GM21423 (cell line): Measurements from ENCODE around the gene RANGRF.

Experiments
- ATAC-seq: cut with Tn5 transposase; IDR thresholded peaks from one replicate; pipeline ENCODE4 v1.9.1; 2021; ENCODE audit warnings: mild to moderate bottlenecking, moderate library complexity; ENCODE audit not compliant: unreplicated experiment

Gene RANGRF

GRCh38 chr17:8312726-8313600, 24.5 kb downstream of the RANGRF start:
- ATAC-seq = no peak

GRCh38 chr17:8314797-8315763, 26.6 kb downstream of the RANGRF start:
- no peak for ATAC-seq

DNA sequence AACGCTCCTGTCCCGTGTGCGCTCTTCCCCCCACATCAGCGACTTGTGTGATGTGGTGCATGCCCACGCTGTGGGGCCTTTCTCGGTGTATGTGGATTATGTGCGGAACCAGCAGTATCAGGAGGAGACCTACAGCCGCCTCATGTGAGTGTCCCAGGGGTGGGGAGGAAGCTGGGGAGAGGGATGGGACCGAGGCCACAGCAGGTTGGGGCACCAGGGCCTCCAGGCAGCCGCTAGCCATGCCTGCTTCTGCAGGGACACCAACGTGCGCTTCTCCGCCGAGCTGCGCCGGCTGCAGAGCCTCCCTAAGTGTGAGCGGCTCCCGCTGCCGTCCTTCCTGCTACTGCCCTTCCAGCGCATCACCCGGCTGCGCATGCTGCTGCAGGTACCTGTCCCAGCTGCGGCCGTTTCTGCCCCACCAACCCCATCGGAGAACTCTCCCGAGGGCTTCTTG, 27.3 kb downstream of the RANGRF start:
- ATAC-seq = no peak

DNA sequence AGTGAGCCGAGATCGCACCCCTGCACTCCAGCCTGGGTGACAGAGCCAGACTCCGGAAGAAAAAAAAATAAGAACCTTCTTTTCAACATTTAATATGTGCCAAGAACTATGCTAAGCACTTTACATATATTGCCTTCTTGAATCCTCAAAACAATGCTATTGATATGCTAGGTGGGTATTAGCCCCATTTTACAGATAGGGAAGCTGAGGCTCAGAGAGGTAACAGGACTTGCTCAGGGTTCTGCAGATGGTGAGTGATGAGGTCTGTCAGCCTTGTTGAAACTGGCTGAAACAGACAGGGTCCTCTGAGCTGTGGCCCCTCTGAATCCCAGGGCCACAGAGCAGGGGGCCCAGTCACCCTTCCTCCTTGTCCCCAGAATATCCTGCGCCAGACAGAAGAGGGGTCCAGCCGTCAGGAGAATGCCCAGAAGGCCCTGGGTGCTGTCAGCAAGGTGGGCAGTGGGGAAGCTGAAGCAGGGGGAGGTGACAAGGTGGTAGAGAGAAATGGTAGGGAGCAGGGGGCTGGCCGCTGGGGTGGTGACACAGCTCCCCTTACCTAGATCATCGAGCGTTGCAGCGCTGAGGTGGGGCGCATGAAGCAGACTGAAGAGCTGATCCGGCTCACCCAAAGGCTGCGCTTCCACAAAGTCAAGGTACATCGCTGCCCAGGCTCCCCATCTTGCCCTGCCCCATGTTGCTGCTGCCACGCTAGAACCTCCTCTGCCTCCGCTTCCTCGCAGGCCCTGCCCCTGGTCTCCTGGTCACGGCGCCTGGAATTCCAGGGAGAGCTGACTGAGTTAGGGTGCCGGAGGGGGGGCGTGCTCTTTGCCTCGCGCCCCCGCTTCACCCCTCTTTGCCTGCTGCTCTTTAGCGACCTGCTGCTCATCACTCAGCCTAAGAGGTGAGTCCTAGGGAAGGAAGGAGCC, 29.8 kb downstream of the RANGRF start:
- no peak for ATAC-seq

DNA sequence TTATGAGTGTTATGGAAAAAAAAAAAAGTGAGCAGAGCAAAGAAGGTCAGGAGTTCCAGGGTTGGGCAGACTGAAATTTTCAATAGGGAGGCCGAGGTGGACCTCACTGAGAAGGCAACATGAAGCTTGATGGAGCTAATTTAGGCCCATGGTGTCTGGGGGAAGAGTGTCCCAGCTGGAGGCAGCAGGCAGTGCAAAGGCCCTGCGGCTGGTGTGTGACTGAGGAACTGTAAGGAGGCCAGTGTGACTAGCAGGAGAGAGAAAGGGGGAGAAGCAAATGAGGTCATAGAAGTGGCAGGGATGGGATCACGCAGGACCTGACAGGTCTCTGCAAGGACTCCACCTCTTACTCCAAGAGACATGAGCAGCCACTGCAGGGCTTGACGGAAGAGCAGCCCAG, 31.8 kb downstream of the RANGRF start:
- ATAC-seq = no peak

- ATAC-seq = no peak
Measured at GRCh38 chr17:8320990-8321389, 32.5 kb downstream of the RANGRF start.

DNA sequence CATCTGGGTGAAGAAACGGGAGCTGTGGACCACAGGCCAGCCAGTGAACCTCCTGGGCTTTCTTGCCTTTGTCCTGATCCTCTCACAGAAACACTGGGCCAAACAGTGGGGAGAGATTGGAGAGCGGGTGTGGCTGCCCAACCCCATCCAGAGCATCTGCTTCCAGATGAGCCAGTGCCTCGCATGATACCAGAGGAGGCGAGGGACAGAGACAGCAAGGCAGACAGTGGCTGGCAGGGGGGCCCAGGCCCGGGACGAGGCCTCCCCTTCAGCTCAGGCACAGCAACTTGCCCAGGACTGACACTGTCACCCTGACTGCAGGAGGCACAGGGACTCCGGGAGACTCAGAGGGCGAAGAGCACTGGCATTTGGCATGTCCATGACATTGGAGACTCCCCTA, 33.6 kb downstream of the RANGRF start:
- no peak for ATAC-seq

DNA sequence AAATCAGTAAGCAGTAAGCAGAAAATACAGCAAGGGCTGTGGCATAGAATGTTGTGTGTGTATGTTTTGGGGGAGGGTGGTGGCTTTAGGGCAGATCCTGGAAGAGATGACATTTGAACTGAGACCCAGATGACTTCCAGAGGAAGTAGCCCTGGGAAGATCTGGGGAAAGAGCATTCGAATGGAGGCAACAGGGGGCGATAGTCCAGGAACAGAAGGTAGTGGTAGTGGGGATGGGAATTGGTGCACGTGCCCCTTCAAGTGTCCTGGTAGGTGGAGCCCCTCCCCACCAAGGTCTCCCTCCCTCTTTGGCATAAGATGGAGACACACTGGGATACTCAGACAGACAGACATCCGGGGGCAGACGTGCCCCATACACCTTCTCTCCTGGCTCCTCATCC, 35.7 kb downstream of the RANGRF start:
- no peak for ATAC-seq

DNA sequence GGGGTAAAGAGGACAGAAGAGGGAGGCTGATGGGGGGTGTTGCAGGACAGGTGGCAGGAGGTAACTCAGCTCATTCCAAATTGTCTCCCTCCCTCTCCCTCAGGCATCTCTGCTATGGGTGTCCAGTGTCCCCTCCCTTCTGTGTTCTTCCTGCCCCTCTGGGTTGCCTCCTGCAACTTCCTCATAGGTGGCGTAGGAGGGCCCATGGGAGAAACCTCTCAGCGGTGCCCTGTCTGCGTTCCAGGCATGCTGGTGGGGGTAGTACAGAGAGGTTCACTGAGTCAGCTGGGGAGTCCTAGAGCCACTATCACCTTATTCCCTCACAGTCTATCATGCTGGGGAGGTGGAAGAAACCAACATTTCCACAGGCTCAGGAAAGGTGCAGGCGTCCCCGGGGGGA, 36.5 kb downstream of the RANGRF start:
- ATAC-seq = no peak

GRCh38 chr17:8326511-8327302, 38.2 kb downstream of the RANGRF start:
- ATAC-seq = no peak

DNA sequence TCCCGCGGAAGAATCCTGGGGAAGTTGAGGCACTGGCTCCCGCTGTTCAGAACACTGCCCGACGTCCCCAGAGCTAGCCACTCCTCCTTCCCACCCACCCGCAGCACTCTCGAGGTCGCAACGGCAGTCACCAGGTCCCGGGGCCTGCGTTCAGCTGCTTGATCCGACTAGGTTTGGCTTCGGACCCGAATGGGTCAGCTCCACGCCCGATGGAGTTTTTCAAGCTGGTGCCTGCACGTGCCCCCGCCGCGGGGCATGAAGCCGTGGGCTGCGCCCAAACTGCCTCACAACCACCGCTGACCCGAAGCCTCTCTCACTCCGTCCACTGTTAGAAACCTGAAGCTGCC, 38.8 kb downstream of the RANGRF start:
- ATAC-seq = no peak

GRCh38 chr17:8332128-8332527, 43.7 kb downstream of the RANGRF start:
- ATAC-seq = no peak

DNA sequence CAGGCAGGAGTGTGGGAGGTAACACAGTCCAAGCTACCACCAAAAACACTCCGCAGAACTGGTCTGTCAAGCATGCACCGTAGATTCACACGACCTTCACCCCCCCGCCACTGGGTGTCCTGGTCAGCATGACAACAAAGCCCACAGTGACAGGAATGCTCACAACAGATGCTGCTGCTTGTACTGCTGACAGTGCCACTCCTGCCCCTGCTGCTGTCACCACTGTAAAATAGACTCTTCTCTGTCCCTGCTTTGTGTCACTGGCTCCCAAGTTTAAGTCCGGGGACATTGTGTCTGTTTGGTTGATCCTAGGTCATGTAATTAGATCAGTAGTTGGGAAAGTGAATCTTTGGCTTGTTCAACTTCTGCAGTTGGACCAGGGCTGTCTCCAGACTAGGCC, 44.2 kb downstream of the RANGRF start:
- no peak for ATAC-seq

DNA sequence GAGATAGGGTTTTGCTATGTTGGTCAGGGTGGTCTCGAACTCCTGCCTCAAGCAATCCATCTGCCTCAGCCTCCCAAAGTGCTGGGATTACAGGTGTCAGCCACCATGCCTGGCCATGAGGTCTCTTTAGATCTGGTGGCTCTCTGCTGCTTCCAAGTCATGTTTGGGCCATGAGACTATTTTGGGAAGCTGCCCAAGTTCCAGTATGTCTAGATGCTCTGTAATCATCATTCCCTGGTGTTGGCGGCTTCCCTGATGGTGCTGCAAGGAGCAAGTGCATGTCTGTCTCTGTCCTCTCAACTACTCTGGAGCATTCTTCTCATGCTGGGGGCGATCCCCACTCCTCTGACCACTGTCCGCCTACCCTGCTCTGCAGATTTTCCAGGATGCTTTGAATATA, 44.8 kb downstream of the RANGRF start:
- ATAC-seq = no peak

- no peak for ATAC-seq
Measured at GRCh38 chr17:8337802-8338752, 49.6 kb downstream of the RANGRF start.

DNA sequence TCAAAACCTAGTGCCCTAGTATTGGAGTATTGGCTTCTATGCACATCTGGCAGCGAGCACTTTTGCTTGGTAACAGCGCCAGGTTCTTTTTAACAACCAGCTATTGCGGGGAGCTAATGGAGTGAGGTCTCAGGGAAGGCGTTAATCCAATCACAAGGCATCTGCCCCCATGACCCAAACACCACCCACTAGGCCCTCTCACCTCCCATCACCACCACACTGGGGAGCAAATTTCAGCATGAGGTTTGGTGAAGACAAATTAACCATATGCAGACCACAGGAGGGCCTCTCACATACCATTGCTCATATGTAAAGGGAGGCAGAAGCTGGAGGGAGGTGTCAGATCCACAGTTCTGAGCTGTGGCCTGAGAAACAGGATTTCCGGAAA, 50.3 kb downstream of the RANGRF start:
- no peak for ATAC-seq

DNA sequence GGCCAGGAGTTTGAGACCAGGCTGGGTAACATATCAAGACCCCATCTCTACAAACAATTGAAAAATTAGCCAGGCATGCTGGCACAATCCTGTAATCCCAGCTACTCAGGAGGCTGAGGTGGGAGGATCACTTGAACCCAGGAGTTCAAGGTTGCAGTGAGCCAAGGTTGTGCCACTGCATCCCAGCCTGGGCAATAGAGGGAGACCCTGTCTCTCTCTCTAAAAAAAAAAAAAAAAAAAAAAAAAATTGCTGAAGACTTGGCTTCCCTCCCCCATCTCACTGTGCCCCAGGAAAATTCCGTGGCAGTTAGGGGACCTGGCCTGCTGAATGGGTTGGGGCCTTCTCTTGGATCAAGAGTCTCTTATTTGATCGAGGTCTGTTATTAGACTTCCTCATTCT, 51.1 kb downstream of the RANGRF start, which contains the start of gene ODF4:
Gene ODF4, plus strand, starts transcription at position 301 of the 400 bp plus-strand sequence. CDS start 212 bp downstream, outside the sequence.
- no peak for ATAC-seq
